HG03039 (cell line): ENCODE data around the gene HPCAL1.

ENCODE experiments used
- ATAC-seq: cut with Tn5 transposase; IDR thresholded peaks from one replicate; pipeline ENCODE4 v1.9.1; 2021; ENCODE audit warnings: mild to moderate bottlenecking, moderate library complexity; ENCODE audit not compliant: unreplicated experiment

Gene HPCAL1

DNA sequence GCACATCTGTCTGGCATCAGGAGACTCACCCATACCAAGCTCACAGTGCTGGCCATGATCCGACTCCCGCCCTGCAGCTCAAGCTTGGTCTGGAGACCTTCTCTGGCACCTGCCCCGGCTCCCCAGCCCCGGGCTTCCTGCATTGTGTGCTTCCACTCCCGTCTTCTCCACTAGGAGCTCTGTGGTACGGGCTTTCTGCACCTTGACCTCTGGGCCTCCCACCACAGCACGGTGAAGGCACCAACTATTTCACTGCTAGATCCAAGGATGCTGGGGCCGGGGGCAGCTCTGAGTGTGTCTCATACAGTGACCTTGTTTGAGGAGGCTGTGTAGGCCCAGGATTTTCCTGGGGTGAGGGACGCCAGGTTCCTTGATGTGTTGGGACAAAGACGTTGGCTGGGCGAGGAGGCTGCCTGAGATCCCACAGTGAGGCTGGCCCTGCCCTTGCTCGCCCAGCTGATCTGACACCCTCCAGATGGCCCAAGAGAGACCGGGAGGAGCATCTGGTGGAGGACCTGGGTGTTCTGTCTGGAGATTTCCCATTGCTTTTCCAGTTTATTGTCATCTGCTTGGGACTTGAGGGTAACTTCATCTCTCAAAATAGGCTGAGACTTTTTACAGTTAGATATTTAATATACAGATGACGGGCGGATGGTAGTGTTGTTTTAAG, 64.0 kb downstream of the HPCAL1 start:
- ATAC-seq, result no peak

DNA sequence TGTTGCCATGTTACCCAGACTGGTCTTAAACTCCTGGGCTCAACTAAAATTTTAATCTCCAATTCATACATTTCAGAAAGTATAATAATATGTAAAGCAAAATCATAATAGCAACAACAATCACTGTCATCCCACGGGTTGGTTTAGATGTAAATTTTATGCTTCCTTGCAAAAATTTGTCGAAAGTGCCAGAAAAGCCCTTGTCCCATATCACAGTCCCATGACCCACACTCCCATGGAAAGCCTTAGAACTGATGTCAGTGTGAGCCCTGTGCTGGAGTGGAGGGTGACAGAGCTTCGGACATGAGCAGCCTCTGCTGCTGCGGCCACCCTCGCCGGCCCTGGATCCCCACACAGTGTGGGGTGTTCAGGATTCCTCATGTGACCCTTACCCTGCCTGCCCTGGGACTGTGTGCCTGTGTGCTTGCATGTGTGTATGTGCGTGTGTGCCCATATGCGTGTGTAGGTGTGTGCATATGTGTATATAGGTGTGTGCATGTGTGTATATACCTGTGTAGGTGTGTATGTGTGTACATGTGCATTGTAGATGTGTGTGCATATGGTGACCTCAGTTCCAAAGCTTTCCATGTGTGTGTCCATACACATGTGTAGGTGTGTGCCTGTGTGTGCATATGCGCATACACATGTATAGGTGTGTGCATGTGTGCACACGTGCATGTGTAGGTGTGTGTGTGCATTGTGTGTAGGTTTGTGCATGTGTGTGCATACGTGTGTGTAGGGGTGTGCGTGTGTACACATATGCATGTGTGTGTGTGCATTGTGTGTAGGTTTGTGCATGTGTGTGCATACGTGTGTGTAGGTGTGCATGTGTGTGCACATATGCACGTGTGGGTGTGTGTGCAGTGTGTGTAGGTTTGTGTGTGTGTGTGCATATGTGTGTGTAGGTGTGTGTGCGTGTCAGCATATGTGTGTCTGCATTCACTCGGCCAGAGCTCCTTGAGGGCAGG, 65.1 kb downstream of the HPCAL1 start:
- no peak for ATAC-seq

DNA sequence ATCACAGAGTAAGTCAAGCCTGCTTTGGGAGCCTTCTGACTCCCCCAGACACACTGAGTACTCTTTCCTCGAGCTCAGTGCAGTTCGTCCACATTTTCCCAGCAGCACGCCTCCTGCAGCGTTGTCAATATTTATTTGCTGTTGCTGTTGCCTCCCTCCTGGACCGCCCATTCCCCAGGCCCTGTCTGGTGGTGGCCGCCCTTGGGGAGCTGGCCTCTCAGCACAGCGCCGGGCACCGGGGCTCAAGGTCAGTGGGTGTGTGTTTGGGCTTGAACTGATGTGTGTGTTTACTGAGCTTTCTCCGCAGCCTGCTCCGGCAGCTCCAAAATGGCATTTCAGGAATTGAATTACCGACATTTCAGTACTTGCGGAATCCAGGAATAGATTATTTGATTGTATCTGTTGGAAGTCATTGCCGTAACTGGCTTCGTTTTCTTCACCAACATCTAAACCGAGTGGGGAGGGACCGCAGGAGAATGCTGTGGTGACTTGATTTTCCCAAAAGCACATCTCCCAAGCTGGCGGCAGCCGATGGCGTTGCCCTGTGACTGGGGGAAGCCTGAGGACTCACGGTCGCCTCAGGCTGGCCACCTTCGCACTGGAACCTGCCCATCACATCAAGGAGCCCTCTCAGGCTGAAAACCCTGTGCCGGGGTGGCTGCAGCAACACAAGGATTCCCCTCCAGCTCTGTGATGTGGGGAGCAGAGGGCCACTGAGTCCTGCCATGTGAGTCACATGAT, 66.0 kb downstream of the HPCAL1 start:
- no peak for ATAC-seq

DNA sequence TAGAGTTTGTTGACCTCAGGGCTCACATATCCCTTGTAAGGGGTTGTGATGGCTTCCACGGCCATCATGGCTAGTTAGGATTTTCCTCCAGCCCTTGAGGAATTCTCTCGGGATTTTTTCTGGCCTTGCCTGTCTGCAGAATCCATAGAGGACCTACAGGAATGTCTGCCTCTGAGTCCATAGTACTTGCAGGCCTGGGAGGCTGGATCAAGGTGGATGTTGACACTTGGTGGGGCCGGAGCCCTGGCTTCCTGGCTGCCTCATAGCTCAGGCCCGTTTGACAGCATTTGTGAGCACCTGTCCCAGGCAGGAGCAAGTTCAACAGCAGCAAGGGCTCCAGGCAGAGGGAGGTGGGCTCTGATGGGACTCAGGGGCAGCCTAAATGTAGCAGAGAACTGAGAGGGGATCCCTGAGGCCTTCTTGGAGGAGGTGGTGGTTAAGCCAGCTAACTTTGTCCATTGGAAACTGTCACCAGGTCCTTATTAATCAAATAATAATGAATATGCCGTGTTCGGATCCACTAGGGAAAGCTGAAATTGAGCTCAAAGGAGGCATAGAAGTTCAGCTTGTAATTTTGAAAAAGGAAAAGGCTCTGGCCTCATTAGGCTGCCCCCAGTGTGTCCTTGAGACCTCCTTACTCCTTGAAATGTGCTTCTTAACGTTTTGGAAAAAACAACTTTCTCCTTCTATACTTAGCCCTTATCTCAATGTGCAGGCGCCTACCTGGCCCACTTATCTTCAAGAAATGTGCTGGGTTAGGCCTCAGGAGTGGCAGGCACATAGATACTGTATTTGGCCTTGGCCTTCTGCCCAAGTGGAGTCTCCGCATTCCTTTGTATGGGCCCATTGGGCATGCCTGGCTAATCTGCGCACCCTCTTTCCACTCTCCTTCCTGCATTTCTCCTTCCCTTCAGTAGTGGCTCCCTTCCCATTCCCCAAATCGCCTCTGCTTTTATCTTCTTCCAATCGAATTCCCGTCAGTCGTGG, 66.9 kb downstream of the HPCAL1 start:
- ATAC-seq, result no peak

DNA sequence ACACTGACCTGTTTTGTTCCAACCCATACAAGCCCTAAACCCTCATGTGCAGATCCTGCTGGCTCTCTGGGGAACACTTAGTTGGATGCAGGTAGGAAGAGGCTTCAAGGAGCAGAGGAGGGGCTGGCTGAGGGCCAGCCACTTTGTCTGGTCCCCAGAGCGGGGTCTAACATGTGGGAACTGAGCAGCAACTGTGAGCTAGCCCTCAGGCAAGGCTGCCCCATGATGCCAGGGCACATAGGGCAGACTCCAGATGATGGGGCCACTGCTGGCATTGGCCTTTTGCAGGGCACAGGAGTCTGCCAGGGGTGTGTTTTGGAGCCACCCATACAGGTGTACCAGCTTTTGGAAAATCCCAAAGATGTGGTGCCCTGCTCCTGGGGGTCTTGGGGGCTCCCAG, 67.7 kb downstream of the HPCAL1 start:
- ATAC-seq, result no peak

DNA sequence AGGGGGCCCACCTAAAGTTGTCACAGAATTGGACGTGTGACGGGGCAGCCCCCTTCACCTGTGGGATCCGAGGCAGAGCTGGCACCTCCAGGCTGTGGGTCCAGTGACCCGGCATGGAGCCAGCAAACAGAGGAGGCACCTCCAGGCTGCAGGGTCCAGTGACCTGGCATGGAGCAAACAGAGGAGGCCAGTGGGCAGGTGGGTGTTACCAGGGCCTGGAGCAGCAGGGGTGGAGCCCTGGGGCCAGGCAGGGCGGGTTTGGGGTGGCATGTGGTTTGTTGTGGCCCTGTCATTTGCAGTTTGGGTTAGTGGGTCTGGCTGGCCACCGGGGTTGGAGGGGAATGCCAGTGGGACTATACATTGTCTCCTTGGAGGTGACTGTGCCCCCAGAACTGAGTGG, 68.2 kb downstream of the HPCAL1 start:
- no peak for ATAC-seq

DNA sequence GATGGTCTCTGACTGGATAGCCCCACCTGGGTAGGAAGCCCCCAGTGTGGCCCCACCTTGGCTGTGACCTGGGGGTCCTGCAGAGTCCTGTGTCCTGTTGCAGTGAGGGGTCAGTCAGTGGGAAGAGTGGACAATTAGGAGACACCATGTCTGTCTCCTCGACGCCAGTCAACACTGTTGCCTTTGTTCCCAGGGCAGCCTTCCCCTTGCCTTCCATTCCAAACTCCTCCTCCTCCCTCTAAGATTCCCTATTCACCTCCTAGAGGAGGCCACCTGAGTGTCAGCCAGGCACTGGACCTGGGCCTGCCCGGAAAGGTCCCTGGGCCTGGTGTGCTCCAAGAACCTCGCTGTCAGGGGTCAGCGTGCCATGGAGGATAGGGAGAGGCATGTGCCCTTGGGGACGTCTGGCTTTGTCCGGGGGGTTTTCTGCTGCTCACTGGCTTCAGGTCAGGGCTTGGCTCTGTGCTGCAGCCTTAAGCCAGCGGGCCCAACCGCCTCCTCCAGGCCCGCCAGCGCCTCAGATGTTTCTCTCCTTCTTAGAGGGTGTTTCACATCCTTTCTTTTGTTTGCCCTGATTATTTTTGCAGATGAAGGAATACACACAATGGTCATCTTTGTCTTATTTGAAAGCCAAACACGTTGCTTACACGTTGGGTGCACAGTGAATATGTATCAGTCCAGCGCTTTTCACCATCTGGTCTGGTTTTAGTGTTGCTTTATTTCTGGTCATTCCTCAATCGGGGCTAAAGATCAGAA, 68.9 kb downstream of the HPCAL1 start:
- no peak for ATAC-seq

DNA sequence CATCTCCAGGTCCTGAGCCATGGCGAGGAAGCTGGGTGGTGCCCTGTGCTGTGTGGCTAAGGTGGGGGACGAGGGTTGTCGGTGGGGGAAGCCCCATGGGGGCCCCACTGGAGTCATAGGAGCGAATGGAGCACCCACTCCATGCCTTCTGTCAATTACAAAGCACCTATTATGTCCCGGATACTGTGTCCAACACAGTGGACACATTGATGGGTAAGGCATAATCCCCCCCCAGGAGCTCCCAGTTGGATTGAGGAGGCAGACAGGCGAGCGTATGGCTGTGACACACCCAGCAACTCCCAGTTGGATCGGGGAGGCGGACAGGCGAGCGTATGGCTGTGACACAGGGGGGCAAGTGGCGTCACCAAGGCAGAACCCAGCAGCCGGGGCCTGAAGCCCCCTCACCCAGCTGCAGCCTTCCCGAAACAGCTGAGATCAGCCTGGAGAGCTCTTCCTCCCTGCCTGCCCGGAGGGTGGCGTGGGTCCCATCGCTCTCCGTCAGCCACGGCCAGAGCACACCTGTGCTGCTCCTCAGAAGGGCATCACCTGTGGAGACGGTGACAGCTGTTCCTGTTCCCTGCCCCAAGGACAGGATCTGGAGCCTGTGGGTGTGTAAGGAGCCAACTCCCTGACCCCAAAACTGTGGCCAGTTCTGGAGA, 69.6 kb downstream of the HPCAL1 start:
- no peak for ATAC-seq

DNA sequence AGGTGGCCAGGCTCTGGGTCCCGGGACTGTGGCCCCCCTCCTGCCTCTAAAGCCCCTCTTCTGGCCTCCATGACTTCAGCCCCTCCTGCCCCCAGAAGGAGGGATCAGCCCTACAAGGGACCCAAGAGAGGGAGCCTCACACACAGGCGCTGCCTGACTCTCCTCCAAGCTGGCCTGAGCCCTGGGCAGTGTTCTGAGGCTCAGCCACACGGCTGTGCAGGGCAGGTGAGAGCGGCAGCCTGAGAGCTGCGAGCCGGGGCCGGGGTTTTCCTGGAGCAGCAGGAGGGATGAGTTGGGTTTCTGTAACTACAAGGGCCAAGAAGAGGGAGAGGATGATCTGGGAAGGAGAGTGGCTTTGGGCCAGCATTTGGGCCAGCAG, 70.1 kb downstream of the HPCAL1 start:
- no peak for ATAC-seq

DNA sequence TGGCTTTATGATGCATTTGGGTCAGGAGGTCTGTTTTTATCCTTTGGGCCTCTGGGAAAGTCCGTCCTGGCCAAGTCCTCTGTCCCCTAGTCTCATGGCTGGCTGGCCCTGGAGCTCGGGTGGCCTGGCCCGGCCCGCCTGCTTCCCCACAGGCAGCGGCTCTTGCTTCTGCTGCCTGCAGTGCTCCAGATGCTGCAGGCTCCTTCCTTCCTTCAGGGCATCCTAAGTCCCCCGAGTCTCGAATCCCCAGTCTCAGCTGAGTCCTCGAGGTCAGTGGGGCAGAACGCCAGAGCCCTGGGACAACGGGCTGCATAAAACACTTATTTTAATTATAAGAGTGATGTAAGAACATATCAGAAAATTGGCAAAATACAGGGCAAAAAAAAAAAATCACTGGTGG, 71.2 kb downstream of the HPCAL1 start:
- no peak for ATAC-seq

DNA sequence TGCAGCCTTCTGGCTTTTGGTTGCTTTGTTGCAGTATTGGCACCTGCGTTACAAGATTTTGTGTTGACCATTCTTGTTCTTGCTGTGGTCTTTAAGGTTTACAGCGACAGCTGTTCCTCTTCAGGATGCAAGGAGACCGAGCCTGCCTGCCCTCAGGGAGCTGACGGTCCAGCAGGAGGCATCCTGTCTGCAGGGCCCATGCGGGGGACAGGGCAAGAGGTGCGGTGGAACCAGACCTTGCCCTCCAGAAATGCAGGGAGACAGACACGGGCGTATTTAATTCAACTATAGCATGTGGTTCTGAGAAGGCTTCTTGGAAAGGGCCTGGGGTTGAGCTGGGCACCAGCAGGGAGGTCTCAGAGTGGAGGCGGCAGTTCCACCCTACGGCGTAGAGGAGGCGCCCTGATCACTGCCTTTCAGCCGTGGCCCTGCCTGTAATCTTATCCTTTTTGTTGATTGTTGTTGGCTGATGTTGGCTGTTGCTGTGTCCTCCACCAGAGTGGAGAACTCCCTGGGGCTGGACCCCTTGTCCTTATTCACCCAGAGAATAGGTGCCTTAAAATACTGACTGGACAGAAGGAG, 71.7 kb downstream of the HPCAL1 start:
- ATAC-seq, result no peak

DNA sequence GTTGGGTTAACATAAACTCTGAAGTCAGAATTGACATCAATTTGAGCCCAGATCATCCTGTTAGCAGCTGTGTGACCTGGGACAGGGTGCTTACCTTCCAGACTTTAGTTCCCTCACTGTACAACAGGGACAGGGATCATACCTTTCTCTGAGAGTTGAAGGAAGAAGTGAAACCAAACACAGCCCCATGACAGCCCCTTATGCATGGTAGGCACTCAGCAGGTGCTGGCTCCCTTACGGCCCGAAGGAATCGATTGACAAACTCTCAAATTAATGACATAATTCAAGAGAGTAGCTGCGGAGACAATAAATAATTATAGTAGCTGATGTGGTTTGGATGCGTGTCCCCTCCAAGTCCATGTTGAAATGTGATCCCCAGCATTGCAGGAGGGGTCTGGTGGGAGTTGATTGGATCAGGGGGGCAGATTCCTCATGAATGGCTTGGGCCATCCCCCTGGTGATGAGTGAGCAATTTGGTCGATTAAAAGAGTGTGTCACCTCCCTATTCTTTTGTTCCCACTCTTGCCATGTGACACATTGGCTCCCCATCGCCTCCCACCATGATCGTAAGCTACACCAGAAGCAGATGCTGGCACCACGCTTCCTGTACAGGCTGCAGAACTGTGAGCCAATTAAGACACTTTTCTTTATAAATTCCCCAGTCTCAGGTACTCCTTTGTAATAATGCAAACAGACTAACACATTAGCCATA, 73.0 kb downstream of the HPCAL1 start:
- ATAC-seq, result no peak

DNA sequence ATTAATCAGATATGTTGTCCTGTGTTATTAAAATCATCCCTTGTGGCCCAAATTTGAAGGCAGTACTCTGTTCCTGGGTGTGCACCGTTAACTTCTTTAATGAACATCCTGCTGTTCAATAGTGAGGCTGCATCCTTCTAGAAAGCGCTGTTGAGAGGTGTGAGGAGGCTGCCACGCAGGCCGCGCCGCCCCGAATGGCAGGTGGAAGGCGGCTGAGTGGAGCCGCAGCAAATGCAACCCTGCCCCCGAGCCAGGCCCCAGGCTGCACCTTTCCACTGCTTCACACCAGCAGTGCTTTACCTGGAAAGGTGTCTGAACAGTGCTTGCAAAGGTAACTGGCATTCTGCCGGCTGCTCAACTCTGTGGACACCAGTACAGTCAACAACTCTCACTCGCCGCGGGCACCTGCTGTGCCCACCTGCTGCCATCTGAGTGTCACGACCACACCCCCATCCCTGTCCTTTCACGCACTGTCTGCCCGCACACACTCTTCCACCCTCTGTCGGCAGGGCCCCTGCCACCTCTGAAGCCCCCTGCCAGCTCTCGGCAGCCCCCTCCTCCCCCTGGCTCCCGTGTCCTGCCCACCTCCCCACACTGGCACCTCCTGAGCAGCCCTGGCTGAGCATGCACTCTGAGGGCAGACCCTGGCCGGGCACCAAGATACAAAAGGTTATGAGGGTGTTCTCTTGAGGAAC, 74.5 kb downstream of the HPCAL1 start:
- ATAC-seq, result no peak

DNA sequence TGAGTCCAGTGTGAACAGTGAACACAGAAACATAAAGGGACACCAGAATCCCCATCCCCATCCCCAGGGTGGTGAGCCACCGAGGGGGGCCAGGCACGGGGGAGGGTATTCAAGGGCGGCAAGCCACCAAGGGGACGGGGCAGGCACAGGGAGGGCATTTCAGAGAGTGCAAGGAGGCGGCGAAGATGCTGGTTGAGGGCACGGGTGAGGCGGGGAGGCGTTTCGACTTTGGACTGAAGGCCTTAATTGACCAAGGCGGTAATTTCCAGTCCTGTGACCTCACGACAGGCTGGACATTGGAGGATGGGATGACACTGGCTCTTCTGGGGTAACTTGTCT, 75.0 kb downstream of the HPCAL1 start:
- ATAC-seq, result no peak

DNA sequence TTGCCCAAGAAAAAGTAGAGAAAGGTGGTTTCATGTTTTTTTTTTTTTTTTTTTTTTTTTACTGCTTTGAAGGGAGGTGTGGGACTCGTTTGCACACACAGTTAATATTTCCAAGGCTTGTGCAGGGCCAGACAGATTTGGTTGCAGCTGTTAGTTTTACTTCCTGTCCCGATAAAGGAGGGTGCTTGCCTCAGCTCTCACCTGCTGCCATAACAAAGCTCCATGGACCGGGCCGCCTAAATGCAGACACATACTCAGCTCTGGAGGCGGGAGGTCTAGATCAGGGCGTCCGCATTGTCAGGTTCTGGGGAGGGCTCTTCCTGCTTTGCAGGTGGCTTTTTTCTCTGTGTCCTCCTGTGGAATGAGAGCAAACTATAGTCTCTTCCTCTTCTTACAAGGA, 75.5 kb downstream of the HPCAL1 start:
- ATAC-seq, result peak; percentile 60

DNA sequence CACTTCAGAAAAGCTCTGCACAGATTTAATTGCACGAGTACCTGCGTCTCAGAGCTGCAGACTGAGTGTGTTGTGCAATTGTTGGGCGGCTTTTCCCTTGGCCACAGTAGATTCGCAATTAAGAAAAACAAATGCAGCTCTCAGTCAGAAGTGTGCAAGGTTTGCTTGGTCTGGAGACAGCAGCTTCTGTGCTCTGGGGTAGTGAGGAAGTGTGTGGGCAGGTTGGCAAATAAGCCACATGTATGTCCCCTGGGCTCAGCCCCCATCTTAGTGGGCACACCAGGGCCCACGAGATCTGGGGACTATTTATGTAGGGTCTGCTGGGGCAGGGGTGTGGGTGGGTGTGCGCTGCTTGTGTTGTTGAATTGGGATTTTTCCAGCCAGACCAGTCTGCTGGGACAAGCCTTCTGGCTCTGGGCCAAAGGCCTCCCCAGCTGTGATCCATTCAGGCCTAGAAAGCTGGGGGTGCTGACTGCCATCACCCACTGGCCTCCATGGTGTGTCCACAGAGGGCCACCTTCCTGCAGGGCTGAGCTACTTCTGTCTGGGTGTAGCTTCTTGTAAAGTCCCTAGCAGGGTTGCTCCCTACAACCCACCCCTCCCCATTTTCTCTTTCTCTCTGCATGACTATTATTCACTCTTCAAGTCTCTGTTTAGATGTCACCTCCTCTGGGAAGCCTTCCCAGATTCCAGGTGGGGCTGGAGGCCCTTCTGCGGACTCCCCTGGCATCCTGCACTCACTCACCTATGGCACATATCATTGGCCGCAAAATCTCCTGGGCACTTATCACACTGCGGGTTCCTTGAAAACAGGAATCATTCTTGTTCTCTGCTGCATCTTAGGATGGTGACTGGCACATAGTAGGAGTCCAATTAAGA, 77.6 kb downstream of the HPCAL1 start:
- ATAC-seq, result no peak

DNA sequence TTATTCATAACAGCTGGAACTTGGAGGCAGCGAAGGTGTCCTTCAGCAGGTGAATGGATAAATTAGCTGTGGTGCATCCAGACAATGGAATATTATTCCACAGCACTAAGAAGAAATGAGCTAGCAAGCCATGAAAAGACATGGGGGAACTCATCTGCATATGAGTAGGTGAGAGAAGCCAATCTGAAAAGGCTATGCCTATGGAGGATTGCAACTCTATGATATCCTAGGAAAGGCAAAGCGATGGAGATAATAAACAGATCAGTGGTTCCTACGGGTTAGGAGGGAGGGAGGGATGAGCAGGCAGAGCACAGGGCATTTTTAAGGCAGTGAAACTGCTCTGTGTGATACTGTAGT, 79.3 kb downstream of the HPCAL1 start:
- no peak for ATAC-seq
